Stimulated activated CD8-positive, alpha-beta memory T cell treated with anti-CD3 and anti-CD28 coated beads, Interleukin-15, amount 100 ng/mL, for 24 hours (primary cell): Measurements from ENCODE around the gene KIF21B.
A peak's percentile ranks its signal among the peaks of the same experiment; 100 is the strongest.

ENCODE experiments used
- DNase-seq: peaks from one replicate; pipeline ENCODE4 v3.0.0-alpha.2; 2020; ENCODE audit warnings: low read depth

KIF21B gene

DNA sequence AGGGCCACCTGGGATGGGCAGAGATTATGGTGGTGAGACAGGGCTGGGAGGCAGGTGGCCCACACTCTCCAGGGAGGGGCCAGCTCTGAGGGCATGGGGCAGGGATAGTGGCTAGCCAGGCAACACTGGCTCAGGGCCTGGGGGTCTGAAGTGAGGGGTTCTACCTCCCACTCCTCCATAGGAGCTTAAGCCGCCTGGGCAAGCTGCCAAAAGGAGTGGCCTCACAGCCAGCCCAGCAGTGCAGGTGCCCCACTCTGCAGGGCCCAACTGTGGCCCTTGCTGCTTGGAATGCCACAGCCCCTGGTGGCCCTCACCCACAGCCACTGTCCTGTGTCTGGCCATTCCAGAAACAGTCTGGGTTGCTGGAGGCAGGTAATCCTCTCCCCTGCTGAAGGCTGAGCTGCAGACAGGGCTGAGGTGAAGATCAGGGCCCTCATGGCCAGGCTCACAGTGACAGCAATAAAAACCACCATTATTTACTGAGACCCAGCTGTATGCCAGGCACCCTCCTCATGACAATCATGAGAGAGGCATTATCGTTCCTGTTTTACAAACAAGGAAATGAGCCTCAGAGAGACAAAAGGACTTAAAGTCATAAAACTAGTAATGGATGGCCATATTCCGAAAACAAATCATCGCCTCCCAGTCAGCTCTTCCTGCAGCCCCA, 31.0 kb downstream of the KIF21B start:
- DNase-seq, result no peak

DNA sequence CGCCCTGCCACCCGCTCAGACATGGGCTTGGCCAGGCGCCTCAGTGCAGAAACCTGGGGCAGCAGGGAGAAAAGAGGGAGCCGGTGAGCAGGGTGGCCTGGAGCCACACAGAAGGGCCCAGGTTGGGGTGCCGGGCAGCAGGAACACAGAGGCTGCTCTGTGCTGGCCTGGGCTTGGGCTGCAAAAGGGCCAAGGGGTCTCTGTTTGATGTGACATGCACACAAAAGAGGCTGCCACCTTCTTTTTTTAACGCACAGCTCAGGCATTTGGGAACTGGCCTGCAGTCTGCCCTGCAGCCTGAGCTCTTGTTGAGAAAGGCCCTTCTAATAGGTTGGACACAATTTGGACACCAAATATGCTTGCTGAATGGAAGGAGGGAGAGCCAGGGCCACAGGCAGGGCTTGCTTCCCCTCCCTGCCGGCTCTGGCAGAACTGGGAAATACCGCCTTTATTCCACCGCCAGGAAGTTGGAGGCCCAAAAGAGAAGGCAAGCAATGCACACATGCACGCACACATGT, 32.4 kb downstream of the KIF21B start:
- DNase-seq, result no peak

DNA sequence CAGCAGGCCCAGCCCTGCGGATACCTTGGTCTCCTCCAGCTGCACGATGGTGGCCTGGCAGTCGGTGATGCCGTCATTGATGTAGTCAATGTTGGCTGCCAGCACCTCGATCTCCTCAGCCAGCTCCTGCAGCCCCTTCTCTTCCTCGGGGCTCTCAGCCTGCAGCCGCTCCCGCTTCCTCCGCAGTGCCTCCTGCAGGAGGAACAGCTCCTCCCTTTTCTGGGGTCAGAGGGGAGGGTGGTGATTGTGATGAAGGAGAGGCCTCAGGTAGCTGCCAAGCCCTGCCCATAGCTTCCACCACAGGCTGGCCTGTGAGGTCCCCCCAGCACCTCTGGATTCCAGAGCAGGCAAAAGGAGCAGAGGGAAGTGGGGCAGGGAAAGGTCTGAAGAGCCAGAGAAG, 33.4 kb downstream of the KIF21B start:
- no peak for DNase-seq

DNA sequence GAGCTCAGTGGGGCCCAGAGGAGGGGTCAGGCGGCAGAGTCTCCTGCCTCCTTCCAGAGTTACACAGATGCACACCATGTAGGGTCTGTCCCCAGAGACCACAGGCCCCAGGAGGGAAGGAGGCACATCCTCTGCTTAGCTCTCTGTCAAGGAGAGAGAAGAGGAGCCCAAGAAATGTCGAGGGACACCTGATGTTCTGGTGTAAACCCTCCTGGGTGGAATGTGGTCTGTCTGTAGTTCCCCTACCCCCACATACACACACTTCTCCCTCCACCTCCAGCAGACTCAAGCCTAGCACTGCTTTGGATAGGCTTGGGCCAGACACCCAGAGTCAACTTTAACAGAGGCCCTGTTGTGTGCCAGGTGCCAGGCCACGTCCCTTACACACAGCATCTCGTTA, 34.2 kb downstream of the KIF21B start:
- no peak for DNase-seq

- DNase-seq, result no peak
Observed at GRCh38 chr1:200988693-200989092, 34.8 kb downstream of the KIF21B start.

DNA sequence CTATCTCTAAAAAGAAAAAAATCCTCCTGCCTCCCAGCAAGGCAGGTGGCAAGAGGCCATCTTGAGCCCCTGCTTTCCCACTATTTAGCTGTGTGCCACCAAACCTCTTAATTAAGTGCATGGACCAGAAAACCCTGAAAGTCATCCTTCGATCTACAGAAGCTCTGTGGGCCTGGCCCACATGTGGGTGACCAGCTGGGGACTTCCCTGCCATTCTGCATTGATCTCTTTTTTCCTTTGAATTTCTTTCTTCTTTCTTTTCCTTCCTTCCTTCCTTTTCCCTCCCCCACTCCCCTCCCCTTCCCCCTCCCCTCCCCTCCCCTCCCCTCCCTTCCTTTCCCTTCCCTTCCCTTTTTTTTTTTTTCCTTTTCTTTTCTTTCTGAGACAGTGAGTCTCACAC, 38.0 kb downstream of the KIF21B start:
- no peak for DNase-seq

DNA sequence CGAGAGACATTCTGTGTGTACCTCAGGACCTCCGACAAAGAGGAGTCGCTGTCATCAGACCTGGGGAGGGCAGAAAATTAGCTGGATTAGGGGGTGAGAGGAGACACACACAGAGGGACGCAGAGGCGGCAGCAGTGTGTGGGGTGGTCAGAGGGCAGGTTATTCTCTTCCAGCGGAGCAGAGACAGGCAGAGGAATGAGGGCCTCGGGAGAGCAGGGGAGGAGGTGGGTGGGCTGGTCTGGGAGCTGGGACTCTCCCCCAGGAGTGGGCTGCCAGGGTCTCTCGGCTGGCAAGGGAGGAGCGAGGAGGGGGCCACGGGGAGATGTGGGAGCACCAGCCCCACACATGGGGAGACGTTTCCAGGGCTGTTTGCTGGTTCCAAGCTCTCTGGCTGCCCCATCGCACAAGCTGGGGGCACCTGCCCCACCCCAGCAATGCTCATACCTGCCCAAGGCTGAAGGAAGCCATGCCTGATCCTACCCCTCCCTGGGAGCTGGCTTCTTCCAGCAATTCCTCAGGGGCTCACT, 40.4 kb downstream of the KIF21B start:
- DNase-seq, result no peak

DNA sequence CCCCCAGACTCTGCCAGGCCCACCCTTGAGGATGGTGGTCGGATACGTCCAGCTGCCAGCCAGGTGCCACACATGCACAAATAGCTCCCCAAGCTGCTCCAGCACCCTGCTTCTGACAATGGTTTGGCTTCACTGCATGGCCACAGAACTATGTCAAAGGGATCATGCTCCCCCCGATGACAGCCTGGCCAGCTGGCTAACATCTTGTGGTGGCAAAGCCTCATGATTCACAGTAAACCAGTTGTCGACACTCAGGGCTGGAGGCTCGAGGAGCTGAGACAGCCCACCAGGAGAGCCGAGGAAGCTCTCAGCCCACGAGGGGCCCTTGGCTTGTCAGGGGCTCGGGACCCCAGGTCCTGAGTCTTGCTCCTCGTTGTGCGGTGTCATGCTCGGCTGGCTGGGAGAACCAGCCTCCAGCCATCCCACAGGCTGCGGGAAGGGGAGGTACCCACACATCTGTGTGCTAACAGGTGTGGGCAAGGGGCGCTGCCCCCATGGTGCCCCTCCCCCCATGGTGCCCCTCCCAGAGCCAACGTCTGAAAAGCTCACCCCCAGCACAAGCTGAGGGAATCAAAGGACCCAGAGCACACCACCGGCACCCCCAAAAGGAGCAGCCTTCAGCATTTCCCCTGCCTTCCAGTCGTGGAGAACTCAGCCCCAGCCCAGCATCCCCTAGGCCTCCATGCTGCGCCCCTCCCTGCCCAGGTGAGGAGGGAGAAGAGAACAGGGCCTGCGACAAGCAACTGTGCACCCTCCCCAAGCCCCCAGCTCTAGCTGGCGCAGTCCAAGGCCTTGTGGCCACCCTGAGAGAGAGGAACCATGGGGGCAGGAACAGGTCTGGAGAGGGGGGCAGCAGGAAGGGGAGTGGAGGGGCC, 41.2 kb downstream of the KIF21B start:
- DNase-seq, result no peak

DNA sequence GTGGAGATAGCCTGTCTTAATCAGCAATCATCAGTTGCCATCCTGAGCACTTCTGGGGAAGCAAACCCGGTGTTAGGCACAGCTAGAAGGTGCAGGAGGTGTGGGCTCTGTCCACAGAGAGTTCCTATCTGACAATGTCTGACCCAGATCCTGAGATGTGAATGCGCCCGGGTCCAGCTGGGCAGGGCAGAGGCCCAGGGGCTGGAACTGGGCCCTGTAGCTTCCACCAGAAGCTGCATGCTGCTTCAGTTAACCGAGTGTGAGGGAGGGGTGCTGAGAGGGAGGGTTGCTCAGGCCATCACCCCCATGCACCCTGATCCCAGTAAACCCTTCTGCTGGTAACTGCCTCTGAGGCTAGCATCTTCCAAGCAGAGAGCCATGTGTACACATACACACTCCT, 42.2 kb downstream of the KIF21B start:
- no peak for DNase-seq

DNA sequence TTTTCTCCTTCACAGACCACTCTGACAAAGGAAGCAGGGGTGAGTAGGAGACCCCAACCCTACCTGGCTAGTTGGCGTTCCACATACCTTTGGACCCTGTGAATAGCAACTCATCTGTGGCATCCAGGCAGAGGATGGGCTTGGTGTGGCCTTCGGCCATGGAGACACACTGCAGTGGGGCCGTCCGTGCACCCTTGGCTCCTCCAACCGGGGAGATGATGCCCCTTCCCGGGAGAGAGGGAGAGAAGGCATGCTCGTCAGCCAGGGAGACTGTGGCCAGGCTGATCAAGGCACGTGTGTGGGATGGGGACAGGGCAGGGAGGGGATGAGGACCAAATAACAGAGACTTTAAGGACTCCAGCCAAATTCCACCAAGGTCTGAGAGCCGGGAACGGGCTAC, 42.6 kb downstream of the KIF21B start:
- no peak for DNase-seq

GRCh38 chr1:200980452-200980772, 43.1 kb downstream of the KIF21B start:
- DNase-seq, result no peak

DNA sequence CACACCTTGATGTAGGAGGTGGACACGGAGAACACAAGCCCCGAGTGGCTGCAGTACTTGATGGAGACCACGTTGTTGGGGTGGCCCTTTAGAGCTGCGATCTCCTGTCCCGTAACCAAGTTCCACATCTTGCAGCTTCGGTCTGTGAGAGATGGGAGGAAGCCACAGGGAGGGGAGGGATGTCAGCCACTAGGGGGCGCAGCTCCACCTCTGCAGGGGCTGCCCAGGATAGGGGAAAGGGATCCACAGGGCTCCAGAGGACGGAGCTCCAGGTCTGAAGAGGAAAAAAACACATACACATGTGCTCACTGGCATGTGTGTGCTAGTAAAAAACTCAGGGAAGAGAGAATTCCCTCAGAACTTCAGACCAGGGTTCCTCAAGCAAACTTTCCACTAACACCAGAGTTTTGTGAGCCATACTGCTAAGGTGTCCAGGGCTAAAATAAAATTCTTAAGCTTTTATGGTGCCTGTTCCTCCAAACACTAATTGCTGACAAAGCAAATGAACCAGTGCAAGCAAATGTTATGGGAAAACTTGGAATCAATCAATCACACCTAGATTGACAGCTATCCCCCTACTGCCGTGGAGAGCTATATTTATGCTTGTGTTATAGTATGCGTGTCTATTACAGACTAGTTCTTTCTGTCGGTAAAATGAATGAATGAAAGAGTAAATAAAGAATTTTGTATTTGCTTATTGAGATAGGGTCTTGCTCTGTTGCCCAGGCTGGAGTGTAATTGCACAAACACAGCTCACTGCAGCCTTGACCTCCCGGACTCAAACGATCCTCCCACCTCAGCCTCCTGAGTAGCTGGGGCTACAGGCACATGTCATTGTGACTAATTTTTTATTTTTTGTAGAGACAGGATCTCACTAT, 43.7 kb downstream of the KIF21B start:
- peak; percentile 46 for DNase-seq

DNA sequence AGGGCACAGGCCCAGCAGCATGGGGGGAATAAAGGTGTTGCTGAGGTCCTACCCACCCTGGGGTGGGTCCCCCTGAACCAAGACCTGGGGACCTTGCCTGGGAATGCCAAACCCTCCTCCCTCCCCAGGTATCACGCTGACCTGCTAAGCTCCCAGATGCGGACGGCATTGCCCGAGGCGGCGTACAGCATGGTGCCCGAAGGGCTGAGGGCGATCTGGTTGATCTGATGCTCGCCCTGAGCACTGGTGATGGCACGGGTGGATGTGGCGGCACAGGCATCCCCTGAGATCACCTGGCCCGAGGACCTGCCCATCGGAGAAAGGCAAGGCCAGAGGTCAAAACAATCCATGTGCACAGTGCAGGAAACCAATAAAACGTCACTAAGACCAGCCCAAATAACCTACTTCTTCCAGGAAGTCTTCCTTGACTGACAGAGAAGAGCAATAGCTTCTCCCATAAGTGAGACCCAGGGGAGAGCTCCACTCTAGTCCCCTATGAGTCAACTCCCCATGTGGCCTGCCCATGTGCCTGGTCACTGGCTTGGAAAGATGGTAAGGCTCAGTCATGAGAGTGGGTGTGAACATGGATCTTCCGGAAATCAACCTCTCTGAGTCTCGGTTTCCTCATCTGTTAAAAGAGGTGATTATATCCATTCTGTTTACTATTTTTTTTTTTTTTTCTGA, 46.3 kb downstream of the KIF21B start:
- DNase-seq, result no peak

- no peak for DNase-seq
Observed at GRCh38 chr1:200976634-200977033, 46.9 kb downstream of the KIF21B start.

GRCh38 chr1:200975458-200975857, 48.1 kb downstream of the KIF21B start:
- DNase-seq, result no peak

DNA sequence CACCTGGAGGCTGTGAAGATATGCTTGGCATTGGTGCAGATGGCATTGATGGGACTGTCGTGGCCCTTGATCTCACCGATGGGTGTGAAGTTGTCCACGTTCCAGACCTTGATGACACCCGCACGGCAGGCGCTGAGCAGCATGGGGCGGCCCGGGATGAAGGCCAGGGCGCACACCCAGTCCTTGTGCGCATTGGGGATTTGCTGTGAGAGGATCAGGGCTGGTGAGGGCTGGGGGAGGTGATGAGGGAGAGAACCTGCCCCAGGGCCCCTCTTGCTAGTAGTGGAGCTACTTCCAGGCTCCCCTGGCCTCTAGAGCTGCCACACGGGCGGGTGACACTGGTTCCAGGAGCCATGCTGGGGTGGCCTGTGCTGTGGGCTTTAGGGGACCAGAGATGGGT, 48.8 kb downstream of the KIF21B start:
- DNase-seq, result no peak

- DNase-seq, result no peak
Observed at GRCh38 chr1:200973937-200974657, 49.4 kb downstream of the KIF21B start.

GRCh38 chr1:200972985-200973742, 50.4 kb downstream of the KIF21B start:
- no peak for DNase-seq

DNA sequence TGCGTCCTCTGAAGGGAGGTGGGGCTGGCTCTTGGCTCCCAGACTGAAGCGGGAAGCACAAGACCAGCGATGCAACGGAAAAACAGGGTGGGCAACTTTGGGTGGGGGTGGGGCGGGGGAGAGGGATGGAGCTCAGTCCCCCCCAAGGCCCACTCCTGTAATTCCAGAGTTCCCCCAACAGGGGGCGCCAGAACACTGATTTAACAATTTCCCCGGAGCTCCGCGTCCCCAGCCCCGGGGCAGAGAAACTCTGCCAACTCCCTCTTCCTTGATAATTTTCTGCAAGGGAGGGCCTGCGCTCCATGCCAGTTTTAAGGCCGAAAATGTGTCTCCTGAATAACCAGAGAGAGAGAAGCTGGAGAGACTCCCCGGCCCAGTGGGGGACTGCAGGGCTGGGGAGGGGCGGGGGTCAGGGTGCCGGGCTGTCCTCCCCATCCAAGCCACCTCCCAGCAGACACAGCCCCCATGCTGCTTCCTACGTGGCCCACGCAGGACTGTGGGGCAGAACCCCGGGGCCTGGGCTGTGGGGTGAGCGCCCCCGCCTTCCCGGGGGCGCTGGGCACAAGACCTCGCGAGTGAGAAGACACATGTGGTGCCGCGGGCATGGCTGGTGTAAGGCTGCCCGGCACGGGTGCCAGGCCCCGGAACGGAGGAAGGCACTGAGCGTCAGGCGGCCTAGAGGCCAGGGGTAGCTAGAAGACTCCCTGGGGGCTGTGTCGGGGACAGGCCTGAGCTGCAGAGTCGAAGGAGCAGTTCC, 51.4 kb downstream of the KIF21B start:
- DNase-seq, result peak; percentile 27
